ENCODE data around the gene C18orf63.

The C18orf63 gene

GRCh38 chr18:74375999-74376398 is 60.4 kb downstream of the C18orf63 start:
- no peaks in the 10 kb centered on the region for H3K36me3 ChIP-seq (ENCODE audit: control insufficient read depth in 2 of 2, insufficient read depth in 1 of 2, low read length in 2 of 2)
- H3K4me3 ChIP-seq (ENCODE audit: low read depth, low read length) = no peak overlapping the region
- H3K4me1 ChIP-seq (ENCODE audit: control insufficient read depth, insufficient read depth, low read length) = no peaks in the 10 kb centered on the region
- no peaks in the 10 kb centered on the region for H3K9me3 ChIP-seq (ENCODE audit: control insufficient read depth, insufficient read depth, low read depth, low read length)
- POLR2A ChIA-PET = no interaction called here
- H3K27ac ChIP-seq (ENCODE audit: extremely low read depth, low read depth, low read length) = no peak overlapping the region
- CTCF ChIA-PET = interaction anchor here (0.6 to 2.8 kb wide), 2 partner anchors 34 to 362 kb away, joined by 4 to 9 read pairs; no protein-coding TSS in a partner anchor
- TF ChIP-seq KLF10 (tag by site-specific recombination; IDR thresholded peaks at IDR 0.05) (no peak), ZNF747 (tag by site-specific recombination; IDR thresholded peaks at IDR 0.05) (no peak), ELK4 (IDR thresholded peaks at IDR 0.05; ENCODE audit: borderline replicate concordance, low read depth, low read length) (no peak), ZEB2 (tag by site-specific recombination; IDR thresholded peaks at IDR 0.05) (no peak), ZNF600 (tag by site-specific recombination; IDR thresholded peaks at IDR 0.05) (no peak), MZF1 (tag by site-specific recombination; IDR thresholded peaks at IDR 0.05; ENCODE audit: borderline replicate concordance) (no peak), FEZF1 (tag by site-specific recombination; IDR thresholded peaks at IDR 0.05) (no peak), ZNF169 (tag by site-specific recombination; IDR thresholded peaks at IDR 0.05) (no peak), ZNF626 (tag by site-specific recombination; IDR thresholded peaks at IDR 0.05) (no peak), YY1 (tag by site-specific recombination; IDR thresholded peaks at IDR 0.05) (no peak), ZNF157 (tag by site-specific recombination; IDR thresholded peaks at IDR 0.05) (no peak)
- TF ChIP-seq, protein P1, sequence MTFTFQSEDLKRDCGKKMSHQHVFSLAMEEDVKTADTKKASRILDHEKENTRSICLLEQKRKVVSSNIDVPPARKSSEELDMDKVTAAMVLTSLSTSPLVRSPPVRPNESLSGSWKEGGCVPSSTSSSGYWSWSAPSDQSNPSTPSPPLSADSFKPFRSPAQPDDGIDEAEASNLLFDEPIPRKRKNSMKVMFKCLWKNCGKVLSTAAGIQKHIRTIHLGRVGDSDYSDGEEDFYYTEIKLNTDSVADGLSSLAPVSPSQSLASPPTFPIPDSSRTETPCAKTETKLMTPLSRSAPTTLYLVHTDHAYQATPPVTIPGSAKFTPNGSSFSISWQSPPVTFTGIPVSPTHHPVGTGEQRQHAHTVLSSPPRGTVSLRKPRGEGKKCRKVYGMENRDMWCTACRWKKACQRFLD (tag by site-specific recombination; IDR thresholded peaks at IDR 0.05) = no peak
- TF ChIP-seq, protein P2, sequence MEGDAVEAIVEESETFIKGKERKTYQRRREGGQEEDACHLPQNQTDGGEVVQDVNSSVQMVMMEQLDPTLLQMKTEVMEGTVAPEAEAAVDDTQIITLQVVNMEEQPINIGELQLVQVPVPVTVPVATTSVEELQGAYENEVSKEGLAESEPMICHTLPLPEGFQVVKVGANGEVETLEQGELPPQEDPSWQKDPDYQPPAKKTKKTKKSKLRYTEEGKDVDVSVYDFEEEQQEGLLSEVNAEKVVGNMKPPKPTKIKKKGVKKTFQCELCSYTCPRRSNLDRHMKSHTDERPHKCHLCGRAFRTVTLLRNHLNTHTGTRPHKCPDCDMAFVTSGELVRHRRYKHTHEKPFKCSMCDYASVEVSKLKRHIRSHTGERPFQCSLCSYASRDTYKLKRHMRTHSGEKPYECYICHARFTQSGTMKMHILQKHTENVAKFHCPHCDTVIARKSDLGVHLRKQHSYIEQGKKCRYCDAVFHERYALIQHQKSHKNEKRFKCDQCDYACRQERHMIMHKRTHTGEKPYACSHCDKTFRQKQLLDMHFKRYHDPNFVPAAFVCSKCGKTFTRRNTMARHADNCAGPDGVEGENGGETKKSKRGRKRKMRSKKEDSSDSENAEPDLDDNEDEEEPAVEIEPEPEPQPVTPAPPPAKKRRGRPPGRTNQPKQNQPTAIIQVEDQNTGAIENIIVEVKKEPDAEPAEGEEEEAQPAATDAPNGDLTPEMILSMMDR (tag by site-specific recombination; IDR thresholded peaks at IDR 0.05) = no peak

- Histone ChIP-seq H3K9me3 (ENCODE audit: control insufficient read depth, insufficient read depth, low read depth, low read length) (no peaks in the 10 kb centered on the region), H3K27ac (ENCODE audit: extremely low read depth, low read depth, low read length) (no peak overlapping the region), H3K4me3 (ENCODE audit: low read depth, low read length) (no peak overlapping the region), H3K4me1 (ENCODE audit: control insufficient read depth, insufficient read depth, low read length) (no peaks in the 10 kb centered on the region), H3K36me3 (ENCODE audit: control insufficient read depth in 2 of 2, insufficient read depth in 1 of 2, low read length in 2 of 2) (no peaks in the 10 kb centered on the region)
- ChIA-PET POLR2A (no interaction called here), CTCF (interaction anchor here (2.8 kb wide), 1 partner anchor 35 kb away, joined by 9 read pairs; no protein-coding TSS in a partner anchor)
- TF ChIP-seq ZNF202 (tag by site-specific recombination; IDR thresholded peaks at IDR 0.05; ENCODE audit: borderline replicate concordance) (no peak), SETDB1 (IDR thresholded peaks at IDR 0.05; ENCODE audit: insufficient read length, low read length) (no peak), ZNF311 (tag by site-specific recombination; IDR thresholded peaks at IDR 0.05; ENCODE audit: borderline replicate concordance) (no peak), ZNF37A (tag by site-specific recombination; IDR thresholded peaks at IDR 0.05) (no peak), ZNF174 (tag by site-specific recombination; IDR thresholded peaks at IDR 0.05) (no peak), SP3 (tag by site-specific recombination; IDR thresholded peaks at IDR 0.05) (no peak), ZNF629 (tag by site-specific recombination; IDR thresholded peaks at IDR 0.05) (no peak), FEZF1 (tag by site-specific recombination; IDR thresholded peaks at IDR 0.05) (no peak), ZNF223 (tag by site-specific recombination; IDR thresholded peaks at IDR 0.05) (no peak), HOXD13 (CRISPR knock-in tag; IDR thresholded peaks at IDR 0.05; ENCODE audit: borderline replicate concordance) (no peak), YY1 (tag by site-specific recombination; IDR thresholded peaks at IDR 0.05) (no peak)
- TF ChIP-seq, protein P3, sequence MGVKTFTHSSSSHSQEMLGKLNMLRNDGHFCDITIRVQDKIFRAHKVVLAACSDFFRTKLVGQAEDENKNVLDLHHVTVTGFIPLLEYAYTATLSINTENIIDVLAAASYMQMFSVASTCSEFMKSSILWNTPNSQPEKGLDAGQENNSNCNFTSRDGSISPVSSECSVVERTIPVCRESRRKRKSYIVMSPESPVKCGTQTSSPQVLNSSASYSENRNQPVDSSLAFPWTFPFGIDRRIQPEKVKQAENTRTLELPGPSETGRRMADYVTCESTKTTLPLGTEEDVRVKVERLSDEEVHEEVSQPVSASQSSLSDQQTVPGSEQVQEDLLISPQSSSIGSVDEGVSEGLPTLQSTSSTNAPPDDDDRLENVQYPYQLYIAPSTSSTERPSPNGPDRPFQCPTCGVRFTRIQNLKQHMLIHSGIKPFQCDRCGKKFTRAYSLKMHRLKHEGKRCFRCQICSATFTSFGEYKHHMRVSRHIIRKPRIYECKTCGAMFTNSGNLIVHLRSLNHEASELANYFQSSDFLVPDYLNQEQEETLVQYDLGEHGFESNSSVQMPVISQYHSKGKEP (tag by site-specific recombination; IDR thresholded peaks at IDR 0.05) = no peak
- TF ChIP-seq, protein P4, sequence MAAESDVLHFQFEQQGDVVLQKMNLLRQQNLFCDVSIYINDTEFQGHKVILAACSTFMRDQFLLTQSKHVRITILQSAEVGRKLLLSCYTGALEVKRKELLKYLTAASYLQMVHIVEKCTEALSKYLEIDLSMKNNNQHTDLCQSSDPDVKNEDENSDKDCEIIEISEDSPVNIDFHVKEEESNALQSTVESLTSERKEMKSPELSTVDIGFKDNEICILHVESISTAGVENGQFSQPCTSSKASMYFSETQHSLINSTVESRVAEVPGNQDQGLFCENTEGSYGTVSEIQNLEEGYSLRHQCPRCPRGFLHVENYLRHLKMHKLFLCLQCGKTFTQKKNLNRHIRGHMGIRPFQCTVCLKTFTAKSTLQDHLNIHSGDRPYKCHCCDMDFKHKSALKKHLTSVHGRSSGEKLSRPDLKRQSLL (tag by site-specific recombination; IDR thresholded peaks at IDR 0.05) = no peak
Observed at GRCh38 chr18:74376523-74376922, 60.9 kb downstream of the C18orf63 start.
